HCT116 (cell line): ENCODE results near the gene FAM120A. TPM values are rescaled to one million over a fixed set of nuclear protein-coding genes. Genes with fewer than 3 reads are reported as not detected.

Experiments
- ATAC-seq: fragments of 200-7000 bp; cut with Tn5 transposase; 2 replicates; pipeline ENCODE4 v1.9.1; 2020; ENCODE audit warnings: mild to moderate bottlenecking, moderate library complexity
- Bru-seq: library from RNA; stranded (reverse); fragments of 400-500 nt; gene quantifications from one replicate; lab custom pipeline; 2021; lab: Mats Ljungman, UMichigan
- BruChase-seq, 2 experiments: library from RNA; stranded (reverse); fragments of 400-500 nt; gene quantifications; one replicate each; lab custom pipeline; 2021; lab: Mats Ljungman, UMichigan
- BruUV-seq: library from RNA; stranded (reverse); fragments of 400-500 nt; replicated peaks from 2 replicates; lab custom pipeline; 2021; lab: Mats Ljungman, UMichigan
- CTCF ChIA-PET: fragments of 300-600 bp; sonication (Branson Sonifier 250); formaldehyde crosslinking; loops from one replicate; lab custom pipeline; 2021; ENCODE audit warnings: antibody characterized with exemption; lab: Charles Lee
- POLR2A ChIA-PET: fragments of 300-600, 350-600 bp; sonication (Branson Sonifier 250); formaldehyde crosslinking; loops from one replicate; lab custom pipeline; 2021; ENCODE audit warnings: antibody characterized with exemption; lab: Charles Lee
- RAD21 ChIA-PET, 2 experiments: fragments of 300-600 bp; sonication (Branson Sonifier 250); formaldehyde crosslinking; loops; one replicate each; lab custom pipeline; 2023; ENCODE audit warnings: low total read pairs in 2 of 2; ENCODE audit not compliant: uncharacterized antibody in 2 of 2, unreplicated experiment in 2 of 2, low non-redundant PET in 1 of 2; lab: Charles Lee
- DNase-seq: peaks from one replicate; pipeline ENCODE4 v3.0.0-alpha.2; 2010; ENCODE audit warnings: low read depth, low spot score
- H2AFZ ChIP-seq: fragments of 200-600 bp; shearing (Covaris generic), sonication (generic); 2 replicates; pipeline ENCODE4 v1.6.1; 2017; ENCODE audit warnings: low read depth, mixed run types, mixed read lengths, antibody characterized with exemption, low read length; ENCODE audit not compliant: poor library complexity, severe bottlenecking
- H3K27ac ChIP-seq: 2 replicates; pipeline ENCODE4 v1.5.1; 2012; ENCODE audit warnings: low read depth, low read length
- H3K27me3 ChIP-seq: fragments of 200-600 bp; sonication (generic); 2 replicates; pipeline ENCODE4 v1.6.1; 2016; ENCODE audit warnings: mixed run types, low read length, mixed read lengths; ENCODE audit not compliant: insufficient read depth
- H3K36me3 ChIP-seq, 2 experiments: fragments of 200-500 bp in 1 of 2; fragments of 200-600 bp in 1 of 2; sonication (Bioruptor generic) in 1 of 2; sonication (generic) in 1 of 2; 2 replicates each; pipeline versions ENCODE4 v1.5.1 to v1.6.1; 2014 to 2016; ENCODE audit warnings: low read length in 2 of 2, inconsistent platforms in 1 of 2, mixed read lengths in 1 of 2, mixed run types in 1 of 2; ENCODE audit not compliant: insufficient read depth in 2 of 2, control insufficient read depth in 1 of 2
- H3K4me1 ChIP-seq, 2 experiments: fragments of 200-600 bp in 1 of 2; sonication (generic) in 1 of 2; 2 replicates each; pipeline versions ENCODE4 v1.5.1 to v1.6.1; 2012 to 2017; ENCODE audit warnings: low read length in 2 of 2, inconsistent platforms in 1 of 2, mild to moderate bottlenecking in 1 of 2, mixed read lengths in 1 of 2, mixed run types in 1 of 2, moderate library complexity in 1 of 2; ENCODE audit not compliant: insufficient read depth in 2 of 2, control insufficient read depth in 1 of 2
- H3K4me2 ChIP-seq: fragments of 200-600 bp; sonication (generic); 2 replicates; pipeline ENCODE4 v1.6.1; 2017; ENCODE audit warnings: mixed run types, low read length, mixed read lengths
- H3K4me3 ChIP-seq, 2 experiments: fragments of 200-600 bp in 1 of 2; sonication (generic) in 1 of 2; replicated peaks in 1 of 2; 2 replicates each; pipeline ENCODE4 v1.5.1; 2011 to 2016; ENCODE audit warnings: low read length in 2 of 2, control low read depth in 1 of 2, low read depth in 1 of 2, mild to moderate bottlenecking in 1 of 2, mixed read lengths in 1 of 2, mixed run types in 1 of 2
- H3K79me2 ChIP-seq: fragments of 200-600 bp; sonication (generic); 2 replicates; pipeline ENCODE4 v1.6.1; 2017; ENCODE audit warnings: mild to moderate bottlenecking, mixed run types, low read length, moderate library complexity, mixed read lengths; ENCODE audit not compliant: insufficient read depth
- H3K9ac ChIP-seq: fragments of 200-600 bp; sonication (generic); 2 replicates; pipeline ENCODE4 v1.6.1; 2016; ENCODE audit warnings: low read length, mixed read lengths
- H3K9me2 ChIP-seq: fragments of 200-600 bp; sonication (generic), shearing (Covaris generic); 2 replicates; pipeline ENCODE4 v1.6.1; 2017; ENCODE audit warnings: mixed run types, mild to moderate bottlenecking, moderate library complexity; ENCODE audit not compliant: insufficient read depth
- H3K9me3 ChIP-seq, 2 experiments: fragments of 200-500 bp in 1 of 2; fragments of 200-600 bp in 1 of 2; sonication (Bioruptor generic) in 1 of 2; sonication (generic) in 1 of 2; 2 replicates each; pipeline ENCODE4 v1.6.1; 2014 to 2017; ENCODE audit warnings: low read length in 2 of 2, mixed read lengths in 2 of 2, inconsistent platforms in 1 of 2, low read depth in 1 of 2, mild to moderate bottlenecking in 1 of 2, mixed run types in 1 of 2, moderate library complexity in 1 of 2; ENCODE audit not compliant: control insufficient read depth in 1 of 2, insufficient read depth in 1 of 2
- H4K20me1 ChIP-seq: fragments of 200-600 bp; sonication (generic), shearing (Covaris generic); 2 replicates; pipeline ENCODE4 v1.6.1; 2017; ENCODE audit warnings: mixed run types, mild to moderate bottlenecking, moderate library complexity; ENCODE audit not compliant: insufficient read depth
- EGR1 ChIP-seq: IDR thresholded peaks from 2 replicates; pipeline ENCODE4 v1.6.1; 2012; ENCODE audit warnings: low read depth
- ELF1 ChIP-seq: IDR thresholded peaks from 2 replicates; pipeline ENCODE4 v1.6.1; 2012; ENCODE audit warnings: low read depth, borderline replicate concordance
- EZH2 ChIP-seq: fragments of 200-600 bp; sonication (generic); IDR thresholded peaks from 2 replicates; pipeline ENCODE4 v1.6.1; 2017; ENCODE audit warnings: antibody characterized with exemption, mixed run types
- FOSL1 ChIP-seq: IDR thresholded peaks from 2 replicates; pipeline ENCODE4 v1.6.1; 2012; ENCODE audit warnings: low read depth
- MAX ChIP-seq: IDR thresholded peaks from 2 replicates; pipeline ENCODE4 v1.6.1; 2012
- POLR2A ChIP-seq: IDR thresholded peaks from 2 replicates; pipeline ENCODE4 v1.7.0; 2011; ENCODE audit warnings: borderline replicate concordance; ENCODE audit not compliant: insufficient read depth, insufficient read length; ENCODE audit errors: extremely low read depth
- POLR2AphosphoS5 ChIP-seq: IDR thresholded peaks from 2 replicates; pipeline ENCODE4 v1.6.1; 2011; ENCODE audit warnings: mild to moderate bottlenecking, low read depth, low read length, moderate library complexity
- RAD21 ChIP-seq: IDR thresholded peaks from 2 replicates; pipeline ENCODE4 v1.6.1; 2012; ENCODE audit warnings: low read depth, mild to moderate bottlenecking
- REST ChIP-seq: IDR thresholded peaks from 2 replicates; pipeline ENCODE4 v1.6.1; 2012; ENCODE audit warnings: low read depth
- SIN3A ChIP-seq: IDR thresholded peaks from 2 replicates; pipeline ENCODE4 v1.6.1; 2012; ENCODE audit warnings: low read depth
- YY1 ChIP-seq: IDR thresholded peaks from 2 replicates; pipeline ENCODE4 v1.6.1; 2011; ENCODE audit warnings: low read length, low read depth, moderate library complexity, mild to moderate bottlenecking; ENCODE audit not compliant: insufficient replicate concordance; ENCODE audit errors: extremely low read depth
- ZFX ChIP-seq: fragments of 450-650 bp; IDR thresholded peaks from 2 replicates; pipeline ENCODE4 v1.6.1; 2017
- intact Hi-C: fragments of 100-400 bp; cut with micrococcal nuclease; formaldehyde crosslinking; loops from 2 replicates; pipeline ENCODE4 v1.10.0; 2022
- long read RNA-seq: library from polyadenylated mRNA; unstranded; transcript quantifications from one replicate; pipeline ENCODE4 v2.0.0, GENCODE V29; 2021; ENCODE audit not compliant: unreplicated experiment
- polyA plus RNA-seq: library from polyadenylated mRNA; unstranded; fragments of >200 nt; gene quantifications from 2 replicates; pipeline ENCODE4 v1.2.1, GENCODE V29; 2012; ENCODE audit warnings: missing spikeins
- total RNA-seq: library from RNA; stranded (reverse); gene quantifications from one replicate; pipeline ENCODE4 v1.2.1, GENCODE V29; 2021; ENCODE audit not compliant: unreplicated experiment

The FAM120A gene
- total RNA-seq (122 TPM), Bru-seq, nascent RNA (percentile 91 among the genes with signal in this experiment), BruChase-seq, experiment 1, labeled RNA remaining after a 6-hour chase (percentile 90 among the genes with signal in this experiment), BruChase-seq, experiment 2, labeled RNA remaining after a 2-hour chase (percentile 84 among the genes with signal in this experiment)
- 87.8 and 93.8 TPM in 2 replicates for polyA plus RNA-seq
- long read RNA-seq, full-length matches to known transcripts, result 4 of 121 reads
- long read RNA-seq, partial matches to known transcripts, result 110 of 121 reads
- long read RNA-seq, other reads (novel, unspliced or antisense), result 7 of 121 reads

GRCh38 chr9:93450945-93451815, at the start of gene FAM120A:
FAM120A (plus strand) TSS chr9:93451685; CDS start chr9:93451916, 231 bp downstream.
- H3K4me2 ChIP-seq, result peak within 1 kb of the TSS; percentile 94
- H2AFZ ChIP-seq, result no peak within 1 kb of the TSS
- no peaks in the 10 kb centered on the region for H3K9me3 ChIP-seq
- H3K36me3 ChIP-seq, result peaks cover 15 to 20% of the 10 kb centered on the region in 2 experiments
- DNase-seq, result peak; percentile 15
- TF ChIP-seq EGR1, result peak; percentile 42; the same call in 1 of the 2 replicates
- TF ChIP-seq ZFX, result peak; percentile 88
- peak; percentile 69 for TF ChIP-seq POLR2A
- no peak for TF ChIP-seq FOSL1
- TF ChIP-seq YY1, result peak; percentile 78
- TF ChIP-seq POLR2AphosphoS5, result peak; percentile 90
- TF ChIP-seq EZH2, result no peak
- TF ChIP-seq SIN3A, result peak; percentile 71; the same call in 1 of the 2 replicates
- TF ChIP-seq RAD21, result no peak
- TF ChIP-seq REST, result no peak
- TF ChIP-seq ELF1, result no peak
- TF ChIP-seq MAX, result peak; percentile 26; the same call in 1 of the 2 replicates
- intact Hi-C loops, result loop anchor here (5.0 to 10.0 kb wide), 2 partner anchors 286 to 354 kb away; partner anchors contain the start of gene CARD19
- CTCF ChIA-PET, result no interaction called here
- no peaks in the 10 kb centered on the region for H3K9me2 ChIP-seq
- H3K4me1 ChIP-seq, result peaks cover 12 to 17% of the 10 kb centered on the region in 2 experiments
- POLR2A ChIA-PET, result no interaction called here
- RAD21 ChIA-PET, result no interaction called here
- no peaks in the 10 kb centered on the region for H3K27me3 ChIP-seq
- H4K20me1 ChIP-seq, result peaks cover 6% of the 10 kb centered on the region; the same call in 1 of the 2 replicates
- H3K9ac ChIP-seq, result peak within 1 kb of the TSS; percentile 92
- no TSS peak for BruUV-seq
- H3K27ac ChIP-seq, result peak within 1 kb of the TSS; percentile 92
- H3K79me2 ChIP-seq, result peaks cover 61% of the 10 kb centered on the region
- H3K4me3 ChIP-seq, result peak within 1 kb of the TSS; percentile 74 to 87
- peak; percentile 82 for ATAC-seq
